Fibroblast of the aortic adventitia (primary cell): Measurements from ENCODE around the gene ALKBH8. TPM values are rescaled to one million over a fixed set of nuclear protein-coding genes. Genes with fewer than 3 reads are reported as not detected.

Source experiments
- DNase-seq: peaks from one replicate; pipeline ENCODE4 v3.0.0-alpha.2; 2010; ENCODE audit warnings: low read depth
- H3K4me3 ChIP-seq: 2 replicates; pipeline ENCODE4 v1.5.1; 2011; ENCODE audit warnings: low read depth, mild to moderate bottlenecking, control low read depth, low read length, moderate library complexity
- CTCF ChIP-seq: IDR thresholded peaks from 2 replicates; pipeline ENCODE4 v1.5.1; 2011; ENCODE audit warnings: mild to moderate bottlenecking, low read length, control low read depth, inconsistent platforms; ENCODE audit not compliant: insufficient read depth
- total RNA-seq: library from RNA; depleted of rRNA; stranded (reverse); fragments of >200 nt; gene quantifications from 2 replicates; pipeline ENCODE4 v1.2.3, GENCODE V29; 2012; ENCODE audit warnings: low replicate concordance

ALKBH8 gene
- total RNA-seq, 1 donor: 10.7 TPM

GRCh38 chr11:107605061-107606006, 39.8 kb upstream of the ALKBH8 start:
- DNase-seq: no peak
- TF ChIP-seq CTCF: no peak

GRCh38 chr11:107598225-107599139, 32.9 kb upstream of the ALKBH8 start:
- no peak for DNase-seq
- no peak overlapping the region for H3K4me3 ChIP-seq
- peak; percentile 49 for TF ChIP-seq CTCF

More at GRCh38 chr11:107605061-107606006, 39.8 kb upstream of the ALKBH8 start:
- no peak overlapping the region for H3K4me3 ChIP-seq

- H3K4me3 ChIP-seq: no peak overlapping the region
- no peak for DNase-seq
- TF ChIP-seq CTCF: no peak
Measured at GRCh38 chr11:107594736-107595135, 29.2 kb upstream of the ALKBH8 start.

GRCh38 chr11:107593951-107594350, 28.4 kb upstream of the ALKBH8 start:
- TF ChIP-seq CTCF: no peak
- no peak overlapping the region for H3K4me3 ChIP-seq
- DNase-seq: no peak

GRCh38 chr11:107592813-107593212, 27.3 kb upstream of the ALKBH8 start:
- TF ChIP-seq CTCF: no peak
- no peak for DNase-seq
- no peak overlapping the region for H3K4me3 ChIP-seq

GRCh38 chr11:107592231-107592590, 26.7 kb upstream of the ALKBH8 start:
- no peak for DNase-seq
- no peak for TF ChIP-seq CTCF
- no peak overlapping the region for H3K4me3 ChIP-seq
